ENCODE data around the gene CARD6.

DNA sequence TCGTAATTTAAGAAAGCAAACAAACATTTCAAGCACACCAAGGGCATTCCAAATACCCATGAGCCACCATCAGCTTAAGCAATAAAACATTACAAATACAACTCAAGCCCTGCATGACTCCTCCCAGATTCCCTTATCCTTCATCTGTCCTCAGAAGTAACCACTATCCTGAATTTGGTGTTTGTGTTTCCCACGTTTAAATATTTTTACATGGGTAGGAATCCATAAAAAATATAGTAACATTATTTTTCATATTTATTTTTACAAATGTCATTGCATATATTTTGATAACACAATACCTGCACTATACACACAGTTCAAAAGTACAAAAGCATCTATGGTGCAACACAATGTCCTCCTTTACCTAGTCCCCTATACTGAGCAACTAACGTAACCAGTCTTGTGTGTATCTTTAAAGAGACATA is 49.4 kb upstream of the CARD6 start:
- TF ChIP-seq ZFX (CRISPR knock-in tag; IDR thresholded peaks at IDR 0.05) = no peak
- TF ChIP-seq CTCF (IDR thresholded peaks at IDR 0.05 in 2 of 3, conservative IDR thresholded peaks at IDR 0.05 in 1 of 3; ENCODE audit: insufficient read depth in 2 of 3, low read depth in 1 of 3, low read length in 3 of 3) = no peak
- TF ChIP-seq TCF7 (IDR thresholded peaks at IDR 0.05; ENCODE audit: borderline replicate concordance) = no peak
- TF ChIP-seq STAT6 (CRISPR knock-in tag; IDR thresholded peaks at IDR 0.05) = no peak
- no peak for TF ChIP-seq RBM17 (IDR thresholded peaks at IDR 0.05; ENCODE audit: borderline replicate concordance, low read depth, low read length)
- TF ChIP-seq RCOR1 (IDR thresholded peaks at IDR 0.05; ENCODE audit: borderline replicate concordance in 1 of 2, low read depth in 2 of 2, low read length in 2 of 2) = no peak
- no peak for TF ChIP-seq NFRKB (IDR thresholded peaks at IDR 0.05; ENCODE audit: low read depth)
- no peak for TF ChIP-seq CHD4 (IDR thresholded peaks at IDR 0.05; ENCODE audit: insufficient read depth, insufficient replicate concordance, low read depth, low read length, poor library complexity, severe bottlenecking)
- TF ChIP-seq, protein P1, sequence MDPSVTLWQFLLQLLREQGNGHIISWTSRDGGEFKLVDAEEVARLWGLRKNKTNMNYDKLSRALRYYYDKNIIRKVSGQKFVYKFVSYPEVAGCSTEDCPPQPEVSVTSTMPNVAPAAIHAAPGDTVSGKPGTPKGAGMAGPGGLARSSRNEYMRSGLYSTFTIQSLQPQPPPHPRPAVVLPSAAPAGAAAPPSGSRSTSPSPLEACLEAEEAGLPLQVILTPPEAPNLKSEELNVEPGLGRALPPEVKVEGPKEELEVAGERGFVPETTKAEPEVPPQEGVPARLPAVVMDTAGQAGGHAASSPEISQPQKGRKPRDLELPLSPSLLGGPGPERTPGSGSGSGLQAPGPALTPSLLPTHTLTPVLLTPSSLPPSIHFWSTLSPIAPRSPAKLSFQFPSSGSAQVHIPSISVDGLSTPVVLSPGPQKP (CRISPR knock-in tag; IDR thresholded peaks at IDR 0.05) = no peak
- no peak for TF ChIP-seq ZBTB1 (CRISPR knock-in tag; IDR thresholded peaks at IDR 0.05; ENCODE audit: borderline replicate concordance, low read depth)
- TF ChIP-seq MIER1 (IDR thresholded peaks at IDR 0.05; ENCODE audit: low read depth) = no peak
- TF ChIP-seq ZBTB34 (CRISPR knock-in tag; IDR thresholded peaks at IDR 0.05) = no peak
- no peak for TF ChIP-seq RNF2 (IDR thresholded peaks at IDR 0.05)
